ENCODE data around the gene RUFY4.

- TF ChIP-seq, protein P1, sequence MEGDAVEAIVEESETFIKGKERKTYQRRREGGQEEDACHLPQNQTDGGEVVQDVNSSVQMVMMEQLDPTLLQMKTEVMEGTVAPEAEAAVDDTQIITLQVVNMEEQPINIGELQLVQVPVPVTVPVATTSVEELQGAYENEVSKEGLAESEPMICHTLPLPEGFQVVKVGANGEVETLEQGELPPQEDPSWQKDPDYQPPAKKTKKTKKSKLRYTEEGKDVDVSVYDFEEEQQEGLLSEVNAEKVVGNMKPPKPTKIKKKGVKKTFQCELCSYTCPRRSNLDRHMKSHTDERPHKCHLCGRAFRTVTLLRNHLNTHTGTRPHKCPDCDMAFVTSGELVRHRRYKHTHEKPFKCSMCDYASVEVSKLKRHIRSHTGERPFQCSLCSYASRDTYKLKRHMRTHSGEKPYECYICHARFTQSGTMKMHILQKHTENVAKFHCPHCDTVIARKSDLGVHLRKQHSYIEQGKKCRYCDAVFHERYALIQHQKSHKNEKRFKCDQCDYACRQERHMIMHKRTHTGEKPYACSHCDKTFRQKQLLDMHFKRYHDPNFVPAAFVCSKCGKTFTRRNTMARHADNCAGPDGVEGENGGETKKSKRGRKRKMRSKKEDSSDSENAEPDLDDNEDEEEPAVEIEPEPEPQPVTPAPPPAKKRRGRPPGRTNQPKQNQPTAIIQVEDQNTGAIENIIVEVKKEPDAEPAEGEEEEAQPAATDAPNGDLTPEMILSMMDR (IDR thresholded peaks at IDR 0.05 in 4 of 5, conservative IDR thresholded peaks at IDR 0.05 in 1 of 5): no peak
- TF ChIP-seq POLR2A (IDR thresholded peaks at IDR 0.05): no peak
Observed at GRCh38 chr2:218063486-218063885, 5.6 kb upstream of the RUFY4 start.
